Iris pigment epithelial cell (primary cell): ENCODE data around the gene C5orf24.
"Not testable (repeated sequence)": the region's sequence is repeated elsewhere in the genome, so short reads cannot be mapped to it uniquely, and the experiment has no call there.

Experiments
- DNase-seq: peaks from one replicate; pipeline ENCODE4 v3.0.0-alpha.2; 2011; ENCODE audit warnings: low read depth

Gene C5orf24

DNA sequence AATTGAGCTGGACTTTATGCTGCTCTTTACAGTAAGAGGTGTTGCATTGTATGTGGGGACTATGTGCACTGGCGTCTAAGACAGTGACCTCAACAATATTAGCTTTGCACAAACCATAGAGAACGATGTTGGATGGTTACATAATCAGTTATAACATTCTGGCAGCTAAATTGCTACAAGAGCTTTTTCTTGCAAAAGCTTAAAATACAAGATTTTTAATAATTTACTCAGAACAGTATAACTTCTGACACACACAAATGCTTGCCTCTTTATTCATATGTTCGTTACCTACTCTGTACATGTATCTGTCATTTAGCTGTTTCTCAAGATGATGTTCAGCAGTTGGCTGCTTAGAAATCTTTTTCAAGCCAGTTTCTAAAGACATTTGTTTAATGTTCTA lies 11.6 kb downstream of the C5orf24 start:
- no peak for DNase-seq

DNA sequence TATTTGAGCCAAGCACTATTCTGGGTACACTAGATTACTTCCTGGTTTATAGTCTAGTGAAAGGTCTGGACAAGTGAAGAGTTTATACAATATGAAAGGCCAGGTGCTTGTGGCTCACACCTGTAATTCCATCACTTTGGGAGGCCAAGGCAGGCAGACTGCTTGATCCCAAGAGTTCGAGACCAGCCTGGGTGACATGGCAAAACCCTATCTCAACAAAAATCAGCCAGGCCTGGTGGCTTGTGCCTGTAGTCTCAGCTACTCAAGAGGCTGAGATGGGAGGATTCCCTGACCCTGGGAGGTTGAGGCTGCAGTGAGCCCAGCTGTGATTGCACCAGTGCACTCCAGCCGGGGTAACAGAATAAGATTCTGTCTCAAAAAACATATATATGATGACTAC lies 18.9 kb downstream of the C5orf24 start:
- DNase-seq = no peak

GRCh38 chr5:134873494-134873893 lies 27.7 kb downstream of the C5orf24 start:
- DNase-seq = no peak

- DNase-seq = peak; percentile 89
These were observed 28.4 kb downstream of the C5orf24 start, which contains the start of gene TXNDC15 for GRCh38 chr5:134873987-134874830. Gene TXNDC15, plus strand, starts transcription at chr5:134874371. Its CDS starts 57 bp downstream, at chr5:134874428.

- peak; percentile 92 for DNase-seq
These were observed 29.3 kb downstream of the C5orf24 start for GRCh38 chr5:134874831-134875655.

DNA sequence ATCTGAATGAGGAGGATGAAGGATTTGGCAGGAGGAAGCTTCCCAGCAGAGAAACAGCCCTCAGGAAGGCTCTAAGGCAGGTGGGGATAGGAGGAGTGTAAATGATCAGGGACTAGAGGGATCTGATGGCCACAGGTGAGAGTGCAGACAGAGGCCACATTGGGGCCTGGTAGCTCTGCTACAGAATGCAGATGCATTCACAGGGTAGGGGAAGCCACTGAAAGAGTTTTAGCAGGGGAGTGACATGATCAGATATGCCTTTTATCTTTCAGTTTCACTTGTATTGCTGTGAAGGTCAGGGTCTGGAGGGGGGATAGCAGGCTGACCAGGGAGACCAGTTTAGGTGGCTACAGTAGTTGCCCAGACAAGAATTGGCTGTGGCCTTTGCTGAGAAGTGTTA lies 31.4 kb downstream of the C5orf24 start:
- DNase-seq = no peak

- no peak for DNase-seq
These were observed 32.6 kb downstream of the C5orf24 start for GRCh38 chr5:134878403-134878802.

DNA sequence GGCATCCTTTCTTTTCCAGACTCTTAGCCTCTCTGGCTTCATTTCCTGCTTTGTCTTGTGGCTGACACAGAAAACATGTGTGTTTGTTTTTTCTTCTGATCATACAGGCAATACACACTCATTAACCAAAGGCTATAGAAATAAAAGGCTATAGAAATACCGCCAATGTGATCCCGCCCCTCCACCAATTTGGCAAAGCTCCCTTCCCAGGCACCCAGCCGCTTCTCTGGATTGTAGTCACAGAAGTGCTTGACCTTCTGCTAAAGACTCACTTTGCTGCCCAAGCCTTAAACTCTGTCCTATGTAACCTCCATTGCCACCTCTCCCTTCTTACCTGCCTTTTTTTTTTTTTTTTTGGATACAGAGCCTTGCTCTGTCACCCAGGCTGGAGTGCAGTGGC lies 33.7 kb downstream of the C5orf24 start:
- no peak for DNase-seq

DNA sequence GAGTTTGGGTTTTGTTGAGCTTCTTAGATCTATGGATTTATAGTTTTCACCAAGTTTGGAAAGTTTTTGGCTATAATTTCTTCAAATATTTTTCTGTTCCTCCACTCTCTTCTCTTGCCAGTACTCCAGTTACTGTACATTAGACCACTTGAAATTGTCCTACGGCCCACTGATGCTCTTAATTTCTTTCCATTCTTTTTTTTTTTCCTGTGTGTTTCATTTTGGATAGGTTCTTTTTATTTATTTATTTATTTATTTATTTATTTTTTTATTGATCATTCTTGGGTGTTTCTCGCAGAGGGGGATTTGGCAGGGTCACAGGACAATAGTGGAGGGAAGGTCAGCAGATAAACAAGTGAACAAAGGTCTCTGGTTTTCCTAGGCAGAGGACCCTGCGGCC lies 35.2 kb downstream of the C5orf24 start:
- DNase-seq = not testable (repeated sequence)

DNA sequence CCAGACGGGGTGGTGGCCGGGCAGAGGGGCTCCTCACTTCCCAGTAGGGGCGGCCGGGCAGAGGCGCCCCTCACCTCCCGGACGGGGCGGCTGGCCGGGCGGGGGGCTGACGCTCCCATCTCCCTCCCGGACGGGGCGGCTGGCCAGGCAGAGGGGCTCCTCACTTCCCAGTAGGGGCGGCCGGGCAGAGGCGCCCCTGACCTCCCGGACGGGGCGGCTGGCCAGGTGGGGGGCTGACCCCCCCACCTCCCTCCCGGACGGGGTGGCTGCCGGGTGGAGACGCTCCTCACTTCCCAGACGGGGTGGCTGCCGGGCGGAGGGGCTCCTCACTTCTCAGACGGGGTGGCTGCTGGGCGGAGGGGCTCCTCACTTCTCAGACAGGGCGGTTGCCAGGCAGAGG lies 35.9 kb downstream of the C5orf24 start:
- DNase-seq = not testable (repeated sequence)

- no peak for DNase-seq
These were observed 41.9 kb downstream of the C5orf24 start for GRCh38 chr5:134887593-134888159.

GRCh38 chr5:134889335-134889734 lies 43.6 kb downstream of the C5orf24 start:
- no peak for DNase-seq

DNA sequence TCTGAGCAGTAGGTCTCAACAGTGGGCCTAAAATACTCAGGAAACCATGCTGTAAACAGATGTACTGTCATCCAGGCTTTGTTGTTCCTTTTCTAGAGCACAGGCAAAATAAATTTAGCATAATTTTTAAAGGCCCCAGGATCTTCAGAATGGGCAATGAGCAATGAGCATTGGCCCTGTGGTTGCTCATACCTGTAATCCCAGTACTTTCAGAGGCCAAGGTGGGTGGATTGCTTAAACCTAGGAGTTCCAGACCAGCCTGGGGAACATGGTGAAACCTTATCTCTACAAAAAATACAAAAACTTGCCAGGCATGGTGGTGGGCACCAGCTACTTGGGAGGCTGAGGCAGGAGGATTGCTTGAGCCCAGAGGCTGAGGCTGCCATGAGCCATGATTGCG lies 45.7 kb downstream of the C5orf24 start:
- DNase-seq = no peak

- no peak for DNase-seq
These were observed 46.5 kb downstream of the C5orf24 start for GRCh38 chr5:134892282-134892681.

- no peak for DNase-seq
These were observed 47.2 kb downstream of the C5orf24 start for GRCh38 chr5:134892926-134893325.

- DNase-seq = no peak
These were observed 48.2 kb downstream of the C5orf24 start for GRCh38 chr5:134893748-134894505.

DNA sequence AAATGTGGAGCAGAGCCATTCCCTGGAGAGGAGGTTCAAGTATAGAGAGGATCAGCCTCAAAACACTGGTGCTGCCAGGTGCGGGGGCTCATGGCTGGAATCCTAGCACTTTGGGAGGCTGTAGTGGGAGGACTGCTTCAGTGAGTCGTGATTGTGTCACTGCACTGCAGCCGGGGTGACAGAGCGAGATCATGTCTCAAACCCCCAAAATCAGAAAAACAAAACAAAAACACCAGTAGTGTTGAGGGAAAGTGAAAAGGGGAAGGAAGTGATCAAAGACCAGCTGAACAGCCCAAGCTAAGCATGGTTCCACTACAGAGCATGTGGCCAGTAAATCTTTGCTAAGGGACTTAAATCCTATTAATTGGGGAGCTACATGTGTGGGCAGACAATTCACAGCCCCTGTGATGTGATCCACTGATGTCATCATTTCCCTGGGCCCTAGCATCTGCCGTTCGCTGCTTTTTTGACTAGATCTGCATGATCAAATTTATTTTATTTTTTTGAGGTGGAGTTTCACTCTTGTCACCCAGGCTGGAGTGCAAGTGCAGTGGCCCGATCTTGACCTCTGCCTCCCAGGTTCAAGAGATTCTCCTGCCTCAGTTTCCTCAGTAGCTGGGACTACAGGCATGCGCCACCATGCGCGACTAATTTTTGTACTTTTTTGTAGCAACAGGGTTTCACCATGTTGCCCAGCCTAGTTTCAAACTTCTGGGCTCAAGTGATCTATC lies 56.5 kb downstream of the C5orf24 start:
- no peak for DNase-seq

DNA sequence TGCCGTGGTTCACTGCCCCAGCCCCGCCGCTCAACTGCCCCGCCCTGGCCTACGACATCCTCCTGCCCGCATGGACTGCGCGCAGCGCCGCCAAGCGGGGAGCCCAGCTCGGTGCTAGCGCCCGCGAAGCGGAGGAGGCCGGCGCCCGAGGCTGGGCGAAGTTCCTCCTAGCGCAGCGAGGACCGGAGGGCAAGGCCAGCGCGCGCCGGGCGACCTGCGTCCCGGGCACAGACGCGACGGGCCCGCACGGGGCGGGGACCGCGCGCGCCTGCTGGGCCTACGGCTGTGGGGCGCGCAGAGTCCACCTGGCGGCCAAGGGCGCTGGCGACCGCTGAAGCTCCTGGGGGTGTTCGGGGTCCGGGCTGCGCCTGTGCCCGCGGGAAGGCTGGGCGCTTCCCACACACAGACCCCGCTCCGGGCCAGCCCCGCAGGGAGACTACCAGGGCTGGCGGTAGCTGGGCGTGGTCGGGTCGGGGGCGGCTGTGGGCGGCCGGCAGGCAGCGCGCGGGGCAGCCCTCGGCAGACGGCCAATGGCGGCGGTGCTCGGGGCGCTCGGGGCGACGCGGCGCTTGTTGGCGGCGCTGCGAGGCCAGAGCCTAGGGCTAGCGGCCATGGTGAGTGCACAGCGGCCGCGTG lies 59.0 kb downstream of the C5orf24 start, which contains the start of gene PCBD2:
Gene PCBD2, plus strand, starts transcription at position 522 of the 636 bp plus-strand sequence. Its CDS starts 9 bp downstream, at position 531.
- peak; percentile 89 for DNase-seq

- DNase-seq = peak; percentile 69
These were observed 59.7 kb downstream of the C5orf24 start for GRCh38 chr5:134905246-134905996.

DNA sequence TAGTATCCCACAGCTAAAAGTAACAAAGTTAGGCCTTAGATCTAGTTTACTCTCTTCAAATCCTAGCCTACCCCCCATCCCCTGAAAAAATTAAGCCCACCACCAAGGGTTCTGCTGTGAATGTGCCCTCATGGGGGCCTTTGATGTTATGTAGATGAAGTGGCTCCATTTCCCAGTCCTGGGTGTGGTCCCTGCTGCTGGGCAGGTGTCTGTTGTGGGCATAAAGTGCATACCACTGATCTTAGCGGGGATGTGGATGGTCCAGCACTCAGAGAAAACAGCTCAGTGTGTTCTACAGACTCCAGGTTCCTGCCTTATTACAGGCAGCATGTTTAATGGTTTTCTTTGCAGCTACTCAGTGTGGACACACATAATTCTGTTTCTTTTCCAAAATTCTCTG lies 61.0 kb downstream of the C5orf24 start:
- DNase-seq = no peak
